Astrocyte (in vitro differentiated cells and primary cell): ENCODE measurements around the gene OR8D1. TPM values are rescaled to one million over a fixed set of nuclear protein-coding genes. Genes with fewer than 3 reads are reported as not detected.

Source experiments
- DNase-seq: peaks from one replicate; pipeline ENCODE4 v3.0.0-alpha.2; 2010; ENCODE audit warnings: low read depth
- FAIRE-seq: peaks from 2 replicates; lab custom pipeline; 2011; peaks lifted over from hg19 to GRCh38; lab: Jason Lieb, UNC
- H2AFZ ChIP-seq: 2 replicates; pipeline ENCODE4 v1.6.0; 2012; ENCODE audit warnings: low read depth, low read length, inconsistent platforms
- H3K27ac ChIP-seq: 2 replicates; pipeline ENCODE4 v1.5.1; 2011; ENCODE audit warnings: low read depth, low read length, inconsistent platforms
- H3K27me3 ChIP-seq: 2 replicates; pipeline ENCODE4 v1.6.0; 2011; ENCODE audit warnings: low read length, inconsistent platforms; ENCODE audit not compliant: insufficient read depth
- H3K36me3 ChIP-seq: 2 replicates; pipeline ENCODE4 v1.5.1; 2011; ENCODE audit warnings: low read length, inconsistent platforms; ENCODE audit not compliant: insufficient read depth
- H3K4me1 ChIP-seq: 2 replicates; pipeline ENCODE4 v1.5.1; 2011; ENCODE audit warnings: low read length, inconsistent platforms; ENCODE audit not compliant: insufficient read depth
- H3K4me2 ChIP-seq: 2 replicates; pipeline ENCODE4 v1.6.0; 2012; ENCODE audit warnings: low read length, inconsistent platforms
- H3K4me3 ChIP-seq: 2 replicates; pipeline ENCODE4 v1.5.1; 2011; ENCODE audit warnings: low read depth, mild to moderate bottlenecking, low read length, inconsistent platforms; ENCODE audit not compliant: insufficient read depth
- H3K79me2 ChIP-seq: 2 replicates; pipeline ENCODE4 v1.6.0; 2012; ENCODE audit warnings: mild to moderate bottlenecking, low read length, inconsistent platforms; ENCODE audit not compliant: insufficient read depth
- H3K9ac ChIP-seq: 2 replicates; pipeline ENCODE4 v1.6.0; 2012; ENCODE audit warnings: mild to moderate bottlenecking, low read length, inconsistent platforms
- H3K9me3 ChIP-seq: 2 replicates; pipeline ENCODE4 v1.5.1; 2012; ENCODE audit warnings: low read depth, mild to moderate bottlenecking, low read length, inconsistent platforms; ENCODE audit not compliant: insufficient read depth
- H4K20me1 ChIP-seq: 2 replicates; pipeline ENCODE4 v1.6.0; 2012; ENCODE audit warnings: low read length, inconsistent platforms; ENCODE audit not compliant: insufficient read depth
- H3K27ac Mint-ChIP-seq: one replicate; pipeline ENCODE4 v1.8.0; 2021; ENCODE audit warnings: mild to moderate bottlenecking, mixed read lengths; ENCODE audit not compliant: unreplicated experiment
- H3K27me3 Mint-ChIP-seq: one replicate; pipeline ENCODE4 v1.8.0; 2021; ENCODE audit warnings: low read depth, mixed read lengths; ENCODE audit not compliant: unreplicated experiment
- H3K36me3 Mint-ChIP-seq: one replicate; pipeline ENCODE4 v1.8.0; 2021; ENCODE audit warnings: low read depth, mixed read lengths; ENCODE audit not compliant: unreplicated experiment
- H3K4me1 Mint-ChIP-seq: one replicate; pipeline ENCODE4 v1.8.0; 2021; ENCODE audit warnings: low read depth, mixed read lengths; ENCODE audit not compliant: unreplicated experiment
- H3K4me3 Mint-ChIP-seq: one replicate; pipeline ENCODE4 v1.8.0; 2021; ENCODE audit warnings: mild to moderate bottlenecking, moderate library complexity, mixed read lengths; ENCODE audit not compliant: unreplicated experiment
- H3K9me3 Mint-ChIP-seq: one replicate; pipeline ENCODE4 v1.8.0; 2021; ENCODE audit warnings: mild to moderate bottlenecking, mixed read lengths; ENCODE audit not compliant: unreplicated experiment
- EZH2 ChIP-seq: IDR thresholded peaks from 2 replicates; pipeline ENCODE4 v1.6.1; 2012; ENCODE audit warnings: mild to moderate bottlenecking, low read length, inconsistent platforms; ENCODE audit not compliant: insufficient read depth
- total RNA-seq: library from RNA; stranded (reverse); gene quantifications from 2 replicates; pipeline ENCODE4 v1.2.1, GENCODE V29; 2021
- TF ChIP-seq, protein P1 (sequence below): IDR thresholded peaks from 2 replicates; pipeline ENCODE4 v1.5.1; 2011; ENCODE audit warnings: low read depth, mild to moderate bottlenecking, inconsistent platforms, low read length, moderate library complexity; ENCODE audit not compliant: insufficient read depth

Gene OR8D1
- total RNA-seq, 1 donor from 2014 or later = not detected

- Histone ChIP-seq H3K9me3 (no peaks in the 10 kb centered on the region), H3K27me3 (no peaks in the 10 kb centered on the region), H3K36me3 (no peaks in the 10 kb centered on the region), H3K4me1 (no peaks in the 10 kb centered on the region), H3K4me2 (no peak overlapping the region), H2AFZ (no peak overlapping the region), H3K79me2 (no peaks in the 10 kb centered on the region), H3K4me3 (no peak overlapping the region), H4K20me1 (no peaks in the 10 kb centered on the region), H3K9ac (no peak overlapping the region), H3K27ac (no peak overlapping the region)
- Mint-ChIP-seq H3K9me3 (no peaks in the 10 kb centered on the region), H3K27me3 (no peaks in the 10 kb centered on the region), H3K27ac (no peak overlapping the region), H3K4me3 (no peak overlapping the region), H3K36me3 (no peaks in the 10 kb centered on the region), H3K4me1 (no peaks in the 10 kb centered on the region)
- FAIRE-seq (no peak), DNase-seq (no peak)
- TF ChIP-seq, protein P1, sequence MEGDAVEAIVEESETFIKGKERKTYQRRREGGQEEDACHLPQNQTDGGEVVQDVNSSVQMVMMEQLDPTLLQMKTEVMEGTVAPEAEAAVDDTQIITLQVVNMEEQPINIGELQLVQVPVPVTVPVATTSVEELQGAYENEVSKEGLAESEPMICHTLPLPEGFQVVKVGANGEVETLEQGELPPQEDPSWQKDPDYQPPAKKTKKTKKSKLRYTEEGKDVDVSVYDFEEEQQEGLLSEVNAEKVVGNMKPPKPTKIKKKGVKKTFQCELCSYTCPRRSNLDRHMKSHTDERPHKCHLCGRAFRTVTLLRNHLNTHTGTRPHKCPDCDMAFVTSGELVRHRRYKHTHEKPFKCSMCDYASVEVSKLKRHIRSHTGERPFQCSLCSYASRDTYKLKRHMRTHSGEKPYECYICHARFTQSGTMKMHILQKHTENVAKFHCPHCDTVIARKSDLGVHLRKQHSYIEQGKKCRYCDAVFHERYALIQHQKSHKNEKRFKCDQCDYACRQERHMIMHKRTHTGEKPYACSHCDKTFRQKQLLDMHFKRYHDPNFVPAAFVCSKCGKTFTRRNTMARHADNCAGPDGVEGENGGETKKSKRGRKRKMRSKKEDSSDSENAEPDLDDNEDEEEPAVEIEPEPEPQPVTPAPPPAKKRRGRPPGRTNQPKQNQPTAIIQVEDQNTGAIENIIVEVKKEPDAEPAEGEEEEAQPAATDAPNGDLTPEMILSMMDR = no peak
- TF ChIP-seq EZH2 = no peak
Observed at GRCh38 chr11:124296016-124296415, 17.7 kb downstream of the OR8D1 start.

DNA sequence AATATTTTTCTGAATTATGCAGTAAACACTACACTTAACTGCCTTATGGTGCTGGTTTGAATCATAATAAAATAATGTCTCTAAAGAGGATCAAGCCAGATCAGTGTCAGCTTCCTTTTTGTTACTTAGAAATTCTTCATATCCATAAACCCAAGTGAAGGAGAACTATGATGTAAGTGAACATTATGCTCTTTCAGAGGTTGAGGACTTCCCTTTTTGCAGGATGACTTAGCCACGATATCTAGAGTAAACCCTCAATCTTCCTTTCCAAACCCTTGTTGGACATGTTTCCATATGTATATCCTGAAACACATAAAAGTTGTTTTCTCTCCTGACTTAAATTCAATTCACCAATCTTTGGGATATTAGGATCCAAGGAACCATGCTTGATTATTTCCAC lies 19.1 kb downstream of the OR8D1 start:
- H3K4me1 Mint-ChIP-seq = no peaks in the 10 kb centered on the region

More for the DNA sequence above, 19.1 kb downstream of the OR8D1 start:
- no peaks in the 10 kb centered on the region for H3K9me3 ChIP-seq
- H3K36me3 ChIP-seq = no peaks in the 10 kb centered on the region
- H3K9ac ChIP-seq = no peak overlapping the region
- H3K27ac ChIP-seq = no peak overlapping the region
- H3K27ac Mint-ChIP-seq = no peak overlapping the region
- FAIRE-seq = peak; percentile 9
- no peaks in the 10 kb centered on the region for H3K4me1 ChIP-seq
- H4K20me1 ChIP-seq = no peaks in the 10 kb centered on the region
- H3K4me2 ChIP-seq = no peak overlapping the region
- H3K9me3 Mint-ChIP-seq = no peaks in the 10 kb centered on the region
- no peak for TF ChIP-seq EZH2
- TF ChIP-seq, protein P1 = no peak
- no peaks in the 10 kb centered on the region for H3K27me3 Mint-ChIP-seq
- no peaks in the 10 kb centered on the region for H3K27me3 ChIP-seq
- no peaks in the 10 kb centered on the region for H3K79me2 ChIP-seq
- no peak overlapping the region for H3K4me3 Mint-ChIP-seq
- H3K36me3 Mint-ChIP-seq = no peaks in the 10 kb centered on the region
- no peak overlapping the region for H3K4me3 ChIP-seq
- DNase-seq = no peak
- H2AFZ ChIP-seq = no peak overlapping the region
